Erythroblast (primary cell): Measurements from ENCODE around the gene SLC39A3.

ENCODE experiments used
- GATA1 ChIP-seq: IDR thresholded peaks from 2 replicates; pipeline ENCODE4 v1.6.1; 2011; ENCODE audit warnings: low read depth, mild to moderate bottlenecking, control low read depth, low read length, moderate library complexity
- POLR2A ChIP-seq: IDR thresholded peaks from 2 replicates; pipeline ENCODE4 v1.6.1; 2011; ENCODE audit warnings: mild to moderate bottlenecking, low read length

DNA sequence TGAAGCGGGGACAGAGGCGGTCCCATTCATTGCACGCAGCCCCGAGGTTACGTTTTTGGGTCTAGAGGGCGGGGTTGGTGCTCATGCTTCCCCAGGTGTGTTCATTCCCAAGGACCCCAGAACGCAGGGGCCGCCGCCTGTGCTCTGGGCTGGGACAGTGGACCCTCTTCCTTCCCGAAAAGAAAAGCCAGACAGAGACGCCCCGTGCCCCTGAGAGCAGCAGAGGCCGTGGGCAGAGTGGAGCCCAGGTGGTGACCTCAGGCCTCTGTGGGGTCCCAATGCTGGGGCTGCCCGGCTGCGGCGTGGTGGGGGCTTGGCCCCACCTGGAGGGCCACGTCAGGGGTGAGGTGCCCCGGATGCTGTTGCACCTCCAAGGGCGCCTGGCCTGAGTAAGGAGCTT lies 27.9 kb upstream of the SLC39A3 start:
- TF ChIP-seq POLR2A (no peak), GATA1 (no peak)
